Left renal cortex interstitium (tissue), 4 donors: ENCODE data around the gene CDH26. TPM values are rescaled to one million over a fixed set of nuclear protein-coding genes. Genes with fewer than 3 reads are reported as not detected.

Source experiments
- DNase-seq, 4 donors: peaks; one replicate each; pipeline ENCODE4 v3.0.0-alpha.2; 2013; ENCODE audit warnings: low read depth in 4 of 4, low spot score in 2 of 4, missing footprints in 1 of 4
- polyA plus RNA-seq, 4 donors: library from polyadenylated mRNA; unstranded; fragments of 120-200 nt; gene quantifications; one replicate each; pipeline ENCODE4 v1.2.1, GENCODE V29; 2013; ENCODE audit not compliant: insufficient read length in 4 of 4

The CDH26 gene
- polyA plus RNA-seq, 4 donors = 0.27 to 1.7 (median 1.0) TPM

GRCh38 chr20:60057866-60058807 lies 99.9 kb downstream of the CDH26 start:
- peak in 3 of 4 donors; percentile 18 to 28 (median 23) for DNase-seq

- DNase-seq = no peak
Measured at GRCh38 chr20:60058879-60059278, 100.7 kb downstream of the CDH26 start.

DNA sequence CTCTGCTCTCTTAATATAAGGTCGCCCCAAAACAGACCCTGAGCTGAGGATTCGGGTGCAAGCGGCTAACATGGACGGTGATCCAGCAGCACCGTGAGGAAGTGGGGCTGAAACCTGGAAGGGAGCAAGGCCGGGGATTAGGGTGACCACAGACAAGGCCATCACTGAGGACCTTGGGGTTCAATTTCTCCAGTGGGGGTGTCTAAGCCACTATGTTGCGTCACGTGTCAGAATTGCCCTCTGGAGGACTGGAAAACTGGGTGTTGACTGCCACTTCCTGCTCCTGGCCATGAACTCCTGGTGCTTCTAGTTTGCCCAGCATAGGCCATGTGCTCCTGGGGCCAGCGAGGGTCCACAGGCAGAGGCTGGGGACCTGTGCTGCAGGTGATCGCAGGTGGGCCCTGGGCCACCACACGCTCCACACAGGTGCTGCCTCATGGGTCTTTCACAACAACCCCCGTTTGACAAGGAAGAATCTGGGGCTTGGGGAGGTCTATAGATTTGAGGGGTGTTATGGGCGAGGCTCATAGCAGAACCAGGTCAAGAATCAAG lies 101.9 kb downstream of the CDH26 start:
- no peak for DNase-seq

- DNase-seq = no peak
Measured at GRCh38 chr20:60060593-60060992, 102.4 kb downstream of the CDH26 start.

GRCh38 chr20:60062431-60063047 lies 104.3 kb downstream of the CDH26 start:
- no peak for DNase-seq

DNA sequence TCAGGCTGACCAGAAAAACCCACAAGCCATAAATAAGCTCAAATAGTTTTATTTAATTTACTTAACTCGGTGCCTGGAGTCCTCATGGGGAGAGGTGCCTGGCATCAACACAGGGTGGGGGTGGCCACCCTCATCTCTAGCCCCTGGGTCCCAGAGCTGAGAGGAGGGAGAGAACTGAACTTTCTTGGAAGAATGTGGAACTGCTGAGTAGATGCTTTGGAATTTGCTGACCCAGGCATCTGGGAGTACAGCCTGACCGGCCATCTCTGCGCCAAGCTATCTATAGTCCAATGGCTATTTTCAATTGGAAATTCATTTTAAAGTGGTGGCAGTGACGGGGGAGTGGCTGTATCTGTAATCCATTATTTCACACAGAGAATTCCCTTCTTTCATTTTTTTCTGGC lies 104.8 kb downstream of the CDH26 start:
- no peak for DNase-seq

DNA sequence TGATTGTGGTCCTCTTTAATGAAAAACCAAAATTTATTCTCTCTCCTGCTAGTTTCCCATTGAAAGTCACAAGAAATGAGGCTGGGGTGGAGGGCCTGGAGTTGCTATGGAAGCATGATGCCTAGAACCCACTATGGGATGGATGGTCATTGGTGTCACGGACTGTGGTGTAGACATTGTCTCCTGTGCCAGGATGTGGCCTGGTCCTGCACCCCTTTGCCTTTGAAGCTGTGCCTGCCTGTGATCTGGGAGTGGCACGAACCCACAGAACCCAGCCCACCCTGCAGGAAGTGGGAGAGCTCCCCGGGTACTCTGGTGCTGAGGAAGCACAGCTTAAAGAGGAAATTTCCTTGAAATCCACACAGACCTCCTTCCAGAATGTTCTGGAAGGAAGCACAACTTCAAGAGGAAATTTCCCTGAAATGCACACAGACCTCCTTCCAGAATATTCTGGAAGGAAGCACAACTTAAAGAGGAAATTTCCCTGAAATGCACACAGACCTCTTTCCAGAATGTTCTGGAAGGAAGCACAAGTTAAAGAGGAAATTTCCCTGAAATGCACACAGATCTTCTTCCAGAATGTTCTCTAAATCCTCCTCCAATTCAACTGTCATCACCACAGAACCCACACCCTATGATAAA lies 105.6 kb downstream of the CDH26 start:
- no peak for DNase-seq

Other genes starting within 250 kb of the CDH26 start
- 10 to 100 TPM in 1 of 4 donors, 1 to 10 TPM in 3; 5.2 to 11.3 (median 7.8) TPM for gene SYCP2, start 24.8 kb upstream of the CDH26 start, polyA plus RNA-seq
- 1 to 10 TPM; 5.4 to 7.0 (median 6.1) TPM for gene PPP1R3D, start 18.1 kb upstream of the CDH26 start, polyA plus RNA-seq
- 10 to 100 TPM; 21.3 to 23.9 (median 22.3) TPM for gene FAM217B, start 18.0 kb upstream of the CDH26 start, polyA plus RNA-seq